Natural killer cell (primary cell): ENCODE results near the gene PHF19. TPM values are rescaled to one million over a fixed set of nuclear protein-coding genes. Genes with fewer than 3 reads are reported as not detected.

Experiments
- ATAC-seq, 3 donors: fragments of 150-1000 bp in 2 of 3; fragments of 200-7000 bp in 1 of 3; cut with Tn5 transposase; 1 replicate in 1 of 3; 2 replicates in 2 of 3; pipeline ENCODE4 v1.10.0; 2021; ENCODE audit warnings: mild to moderate bottlenecking in 2 of 3, moderate library complexity in 2 of 3
- DNase-seq, 2 donors: peaks; one replicate each; pipeline versions ENCODE4 v3.0.0 to v3.0.0-alpha.2; 2013 to 2021; ENCODE audit warnings: mixed read lengths in 1 of 2
- H3K27ac ChIP-seq: one replicate; pipeline ENCODE4 v1.5.1; 2013; ENCODE audit warnings: mild to moderate bottlenecking, low read length
- H3K27me3 ChIP-seq: one replicate; pipeline ENCODE4 v1.6.1; 2013; ENCODE audit warnings: low read length; ENCODE audit not compliant: control insufficient read depth, insufficient read depth
- H3K36me3 ChIP-seq: one replicate; pipeline ENCODE4 v1.6.1; 2013; ENCODE audit warnings: low read length; ENCODE audit not compliant: control insufficient read depth, insufficient read depth
- H3K4me1 ChIP-seq: one replicate; pipeline ENCODE4 v1.6.1; 2013; ENCODE audit warnings: low read length; ENCODE audit not compliant: control insufficient read depth, insufficient read depth
- H3K4me3 ChIP-seq: one replicate; pipeline ENCODE4 v1.5.1; 2013; ENCODE audit warnings: low read length
- H3K9me3 ChIP-seq: one replicate; pipeline ENCODE4 v1.6.1; 2013; ENCODE audit warnings: low read length; ENCODE audit not compliant: control insufficient read depth, insufficient read depth
- H3K27ac Mint-ChIP-seq, 2 donors: one replicate each; pipeline ENCODE4 v1.8.0; 2022; ENCODE audit warnings: mild to moderate bottlenecking in 2 of 2, mixed read lengths in 2 of 2, moderate library complexity in 1 of 2
- H3K27me3 Mint-ChIP-seq, 2 donors: one replicate each; pipeline ENCODE4 v1.8.0; 2022; ENCODE audit warnings: low read depth in 2 of 2, mixed read lengths in 2 of 2
- H3K36me3 Mint-ChIP-seq: one replicate; pipeline ENCODE4 v1.8.0; 2022; ENCODE audit warnings: mixed read lengths
- H3K4me1 Mint-ChIP-seq, 2 donors: one replicate each; pipeline ENCODE4 v1.8.0; 2022; ENCODE audit warnings: mixed read lengths in 2 of 2
- H3K4me3 Mint-ChIP-seq: one replicate; pipeline ENCODE4 v1.8.0; 2022; ENCODE audit warnings: mild to moderate bottlenecking, moderate library complexity, mixed read lengths
- H3K9me3 Mint-ChIP-seq, 2 donors: one replicate each; pipeline ENCODE4 v1.8.0; 2022; ENCODE audit warnings: mixed read lengths in 2 of 2
- WGBS: methylation state at CpG from one replicate; pipeline ENCODE4 v1.1.7; 2013; ENCODE audit warnings: missing lambda C conversion rate; ENCODE audit not compliant: insufficient coverage; 5-methylcytosine and 5-hydroxymethylcytosine counted together
- intact Hi-C: fragments of 100-400 bp; cut with micrococcal nuclease; formaldehyde crosslinking; loops from one replicate; pipeline ENCODE4 v1.14.2; 2022
- total RNA-seq, 4 donors: library from RNA; stranded (reverse); fragments of 120-200 nt in 1 of 4; gene quantifications; one replicate each; pipeline versions ENCODE4 v1.2.3 to v1.2.4, GENCODE V29; 2013 to 2022
- TF ChIP-seq, protein P1 (sequence below): fragments of 200-600 bp; IDR thresholded peaks from one replicate; pipeline ENCODE4 v1.8.0; 2022; ENCODE audit warnings: antibody characterized with exemption

Gene PHF19
- total RNA-seq, 3 donors from 2014 or later (not counting 1 experiment from before 2014, with no cell fraction given), result 34.1 to 54.0 (median 47.8) TPM

DNA sequence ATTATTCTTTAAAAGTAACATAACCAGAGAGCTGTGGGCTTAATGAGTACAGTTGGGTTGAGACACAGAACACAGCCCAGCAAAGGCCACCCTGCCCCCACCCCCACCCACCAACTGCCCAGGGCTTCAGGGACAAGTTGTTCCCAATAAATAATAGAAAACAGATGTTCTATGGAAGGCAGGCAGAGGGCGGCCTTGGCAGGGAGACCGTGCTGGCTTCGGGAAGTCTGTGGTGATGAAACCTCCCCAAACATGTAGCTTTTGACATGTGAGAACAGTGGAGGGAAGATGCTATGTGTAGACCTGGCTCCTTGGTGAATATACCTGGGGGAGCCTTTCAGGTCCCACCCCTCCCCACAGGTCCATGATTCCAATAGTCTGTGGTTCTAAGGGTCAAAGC lies 39.6 kb upstream of the PHF19 start:
- TF ChIP-seq, protein P1, sequence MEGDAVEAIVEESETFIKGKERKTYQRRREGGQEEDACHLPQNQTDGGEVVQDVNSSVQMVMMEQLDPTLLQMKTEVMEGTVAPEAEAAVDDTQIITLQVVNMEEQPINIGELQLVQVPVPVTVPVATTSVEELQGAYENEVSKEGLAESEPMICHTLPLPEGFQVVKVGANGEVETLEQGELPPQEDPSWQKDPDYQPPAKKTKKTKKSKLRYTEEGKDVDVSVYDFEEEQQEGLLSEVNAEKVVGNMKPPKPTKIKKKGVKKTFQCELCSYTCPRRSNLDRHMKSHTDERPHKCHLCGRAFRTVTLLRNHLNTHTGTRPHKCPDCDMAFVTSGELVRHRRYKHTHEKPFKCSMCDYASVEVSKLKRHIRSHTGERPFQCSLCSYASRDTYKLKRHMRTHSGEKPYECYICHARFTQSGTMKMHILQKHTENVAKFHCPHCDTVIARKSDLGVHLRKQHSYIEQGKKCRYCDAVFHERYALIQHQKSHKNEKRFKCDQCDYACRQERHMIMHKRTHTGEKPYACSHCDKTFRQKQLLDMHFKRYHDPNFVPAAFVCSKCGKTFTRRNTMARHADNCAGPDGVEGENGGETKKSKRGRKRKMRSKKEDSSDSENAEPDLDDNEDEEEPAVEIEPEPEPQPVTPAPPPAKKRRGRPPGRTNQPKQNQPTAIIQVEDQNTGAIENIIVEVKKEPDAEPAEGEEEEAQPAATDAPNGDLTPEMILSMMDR, result no peak
- H3K27ac ChIP-seq, result no peak overlapping the region
- Mint-ChIP-seq H3K27me3 (no peaks in the 10 kb centered on the region), H3K36me3 (no peaks in the 10 kb centered on the region), H3K4me3 (peak overlapping the region; percentile 25), H3K4me1 (peaks cover 31 to 36% of the 10 kb centered on the region in 2 donors), H3K9me3 (no peaks in the 10 kb centered on the region), H3K27ac (peak overlapping the region; percentile 54 to 61)
- no peak overlapping the region for H3K4me3 ChIP-seq
- H3K36me3 ChIP-seq, result peaks cover 43% of the 10 kb centered on the region
- no peaks in the 10 kb centered on the region for H3K9me3 ChIP-seq
- intact Hi-C loops, result no loop called here
- H3K27me3 ChIP-seq, result no peaks in the 10 kb centered on the region
- no CpG with 5 or more reads among the region's 3 CpGs for WGBS
- ATAC-seq (no peak), DNase-seq (peak in 1 of 2 donors; percentile 11)
- peaks cover 50% of the 10 kb centered on the region for H3K4me1 ChIP-seq

DNA sequence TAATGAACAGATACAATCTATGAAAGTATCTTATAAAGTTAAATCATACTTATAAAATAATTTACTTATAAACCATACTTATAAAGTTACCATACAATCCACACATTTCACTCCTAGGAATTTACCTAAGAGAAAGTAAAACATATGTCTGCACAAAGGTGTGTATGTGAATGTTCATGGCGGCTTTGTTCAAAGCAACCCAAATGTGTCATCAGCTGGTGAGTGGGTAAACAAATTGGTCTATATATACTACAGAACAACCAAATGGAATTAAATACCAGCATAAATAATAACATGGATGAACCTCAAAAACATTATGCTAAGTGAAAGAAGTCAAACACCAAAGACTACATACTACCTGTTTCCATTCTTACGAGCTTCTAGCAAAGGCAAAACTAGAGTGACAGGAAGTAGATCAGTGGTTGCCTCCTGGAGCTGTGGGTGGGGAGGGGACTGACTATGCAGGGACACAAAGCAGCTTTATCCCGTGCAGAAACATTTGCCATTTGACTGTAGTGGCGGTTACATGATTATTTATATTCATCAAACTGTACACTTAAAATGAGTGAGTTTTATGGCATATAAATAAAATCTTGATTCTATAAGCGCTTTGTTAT lies 39.0 kb upstream of the PHF19 start:
- peaks cover 28 to 34% of the 10 kb centered on the region in 2 donors for H3K4me1 Mint-ChIP-seq
- H3K36me3 ChIP-seq, result peaks cover 50% of the 10 kb centered on the region
- H3K27ac ChIP-seq, result no peak overlapping the region
- no peaks in the 10 kb centered on the region for H3K36me3 Mint-ChIP-seq
- H3K4me3 Mint-ChIP-seq, result peak overlapping the region; percentile 25
- H3K4me1 ChIP-seq, result peaks cover 44% of the 10 kb centered on the region
- H3K9me3 ChIP-seq, result no peaks in the 10 kb centered on the region
- H3K27me3 Mint-ChIP-seq, result no peaks in the 10 kb centered on the region
- DNase-seq (peak in 1 of 2 donors; percentile 74), ATAC-seq (peak in 1 of 3 donors; percentile 24)
- intact Hi-C loops, result no loop called here
- 100% methylated on average over 1 of the region's 5 CpGs for WGBS
- peak overlapping the region in 1 of 2 donors; percentile 54 for H3K27ac Mint-ChIP-seq
- H3K27me3 ChIP-seq, result no peaks in the 10 kb centered on the region
- no peak overlapping the region for H3K4me3 ChIP-seq
- TF ChIP-seq, protein P1, result no peak
- H3K9me3 Mint-ChIP-seq, result no peaks in the 10 kb centered on the region

DNA sequence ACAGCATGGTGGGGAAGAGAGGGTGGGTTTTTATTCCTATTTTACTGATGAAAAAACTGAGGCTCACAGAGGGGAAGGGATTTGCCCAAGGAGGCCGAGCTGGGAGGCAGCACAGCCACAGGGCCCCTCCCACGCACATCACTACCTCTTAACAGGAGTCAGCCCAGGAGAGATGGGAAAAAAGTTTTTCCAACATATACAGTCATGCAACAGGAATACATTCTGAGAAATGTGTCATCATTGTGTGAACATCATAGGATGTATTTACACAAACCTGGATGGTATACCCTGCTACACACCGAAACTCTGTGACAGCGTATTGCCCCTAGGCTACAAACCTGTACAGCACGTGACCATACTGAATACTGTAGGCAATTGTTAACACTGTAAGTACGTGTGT lies 38.0 kb upstream of the PHF19 start:
- Mint-ChIP-seq H3K4me1 (peaks cover 20 to 28% of the 10 kb centered on the region in 2 donors), H3K9me3 (no peaks in the 10 kb centered on the region), H3K27me3 (no peaks in the 10 kb centered on the region), H3K4me3 (no peak overlapping the region), H3K27ac (no peak overlapping the region), H3K36me3 (no peaks in the 10 kb centered on the region)
- Histone ChIP-seq H3K36me3 (peaks cover 58% of the 10 kb centered on the region), H3K9me3 (no peaks in the 10 kb centered on the region), H3K27ac (no peak overlapping the region), H3K4me3 (no peak overlapping the region), H3K4me1 (peaks cover 40% of the 10 kb centered on the region), H3K27me3 (no peaks in the 10 kb centered on the region)
- TF ChIP-seq, protein P1, result no peak
- intact Hi-C loops, result no loop called here
- WGBS, result 98% methylated on average over 3 of the region's 6 CpGs
- DNase-seq (no peak), ATAC-seq (no peak)

DNA sequence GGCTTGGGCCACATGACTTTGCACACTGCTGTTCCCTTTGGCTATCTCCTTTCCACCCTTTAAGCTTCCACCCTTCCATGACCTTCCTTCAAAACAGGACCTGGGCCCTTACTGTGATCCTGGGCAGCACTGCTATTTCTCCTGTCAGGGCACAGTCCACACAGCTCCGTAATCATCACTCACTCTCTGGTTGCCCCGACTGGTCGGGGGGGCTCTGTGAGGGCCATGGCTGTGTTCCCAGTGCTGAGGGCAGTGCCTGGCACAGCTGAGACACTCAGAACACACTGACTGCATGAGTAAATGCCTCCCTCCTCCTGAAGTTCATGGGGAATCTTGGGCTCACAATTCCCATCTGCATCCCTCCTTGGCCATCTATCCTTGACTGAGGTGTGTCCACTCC lies 37.4 kb upstream of the PHF19 start:
- H3K4me1 ChIP-seq, result peaks cover 40% of the 10 kb centered on the region
- 95% methylated on average over 3 of the region's 3 CpGs for WGBS
- peaks cover 63% of the 10 kb centered on the region for H3K36me3 ChIP-seq
- Mint-ChIP-seq H3K27ac (no peak overlapping the region), H3K36me3 (no peaks in the 10 kb centered on the region), H3K4me1 (peaks cover 14 to 25% of the 10 kb centered on the region in 2 donors), H3K4me3 (no peak overlapping the region), H3K9me3 (no peaks in the 10 kb centered on the region), H3K27me3 (no peaks in the 10 kb centered on the region)
- no peak for ATAC-seq
- intact Hi-C loops, result no loop called here
- no peaks in the 10 kb centered on the region for H3K9me3 ChIP-seq
- DNase-seq, result no peak
- TF ChIP-seq, protein P1, result no peak
- H3K4me3 ChIP-seq, result no peak overlapping the region
- no peak overlapping the region for H3K27ac ChIP-seq
- H3K27me3 ChIP-seq, result no peaks in the 10 kb centered on the region
